ENCODE results near the gene ADCY7.

- TF ChIP-seq DLX4 (CRISPR knock-in tag; IDR thresholded peaks at IDR 0.05) = no peak
- peak; percentile 23; the same call in 1 of the 2 replicates for TF ChIP-seq REST (IDR thresholded peaks at IDR 0.05; ENCODE audit: borderline replicate concordance)
- TF ChIP-seq REST (CRISPR knock-in tag; IDR thresholded peaks at IDR 0.05; ENCODE audit: low read depth) = no peak
- no peak for TF ChIP-seq ETS1 (conservative IDR thresholded peaks at IDR 0.05; ENCODE audit: control insufficient read depth, low read depth, low read length)
Measured at GRCh38 chr16:50265260-50265659, 1.1 kb upstream of the ADCY7 start.
